GM18870 (cell line): ENCODE results near the gene ZNF778.

Source experiments
- ATAC-seq: cut with Tn5 transposase; IDR thresholded peaks from one replicate; pipeline ENCODE4 v1.9.1; 2021; ENCODE audit warnings: moderate library complexity; ENCODE audit not compliant: unreplicated experiment

Gene ZNF778

DNA sequence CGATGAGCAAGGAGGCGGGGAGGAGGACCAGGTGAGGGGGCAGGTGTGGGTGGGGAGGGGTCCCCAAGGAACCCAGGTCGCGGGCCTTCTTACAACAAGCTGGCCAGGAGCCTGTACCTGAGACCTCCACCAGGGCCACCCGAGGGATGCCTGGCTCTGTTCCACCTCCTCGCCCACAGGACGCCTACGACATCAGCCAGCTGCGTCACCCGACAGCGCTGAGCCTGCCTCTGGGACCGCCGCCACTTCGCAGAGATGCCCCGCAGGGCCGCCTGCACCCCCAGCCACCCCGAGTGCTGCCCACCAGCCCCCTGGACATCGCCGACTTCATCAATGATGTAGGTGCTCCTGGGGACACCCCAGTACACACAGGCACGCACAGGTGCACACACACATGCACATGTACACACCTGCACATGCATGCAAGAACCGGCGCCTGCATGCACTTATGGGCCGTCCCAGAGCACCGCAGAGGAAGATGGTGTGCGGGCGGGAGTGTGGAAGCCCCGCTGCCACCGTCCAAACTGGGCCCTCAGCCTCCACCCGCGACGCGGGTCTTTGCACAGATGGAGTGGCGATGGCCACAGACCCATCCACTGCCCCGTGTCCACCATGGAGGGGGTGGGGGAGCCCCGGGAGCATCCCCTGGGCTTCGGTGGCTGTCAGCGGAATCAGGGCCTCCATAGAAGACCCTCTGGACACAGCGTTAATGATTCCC, 23.8 kb upstream of the ZNF778 start:
- ATAC-seq: no peak

DNA sequence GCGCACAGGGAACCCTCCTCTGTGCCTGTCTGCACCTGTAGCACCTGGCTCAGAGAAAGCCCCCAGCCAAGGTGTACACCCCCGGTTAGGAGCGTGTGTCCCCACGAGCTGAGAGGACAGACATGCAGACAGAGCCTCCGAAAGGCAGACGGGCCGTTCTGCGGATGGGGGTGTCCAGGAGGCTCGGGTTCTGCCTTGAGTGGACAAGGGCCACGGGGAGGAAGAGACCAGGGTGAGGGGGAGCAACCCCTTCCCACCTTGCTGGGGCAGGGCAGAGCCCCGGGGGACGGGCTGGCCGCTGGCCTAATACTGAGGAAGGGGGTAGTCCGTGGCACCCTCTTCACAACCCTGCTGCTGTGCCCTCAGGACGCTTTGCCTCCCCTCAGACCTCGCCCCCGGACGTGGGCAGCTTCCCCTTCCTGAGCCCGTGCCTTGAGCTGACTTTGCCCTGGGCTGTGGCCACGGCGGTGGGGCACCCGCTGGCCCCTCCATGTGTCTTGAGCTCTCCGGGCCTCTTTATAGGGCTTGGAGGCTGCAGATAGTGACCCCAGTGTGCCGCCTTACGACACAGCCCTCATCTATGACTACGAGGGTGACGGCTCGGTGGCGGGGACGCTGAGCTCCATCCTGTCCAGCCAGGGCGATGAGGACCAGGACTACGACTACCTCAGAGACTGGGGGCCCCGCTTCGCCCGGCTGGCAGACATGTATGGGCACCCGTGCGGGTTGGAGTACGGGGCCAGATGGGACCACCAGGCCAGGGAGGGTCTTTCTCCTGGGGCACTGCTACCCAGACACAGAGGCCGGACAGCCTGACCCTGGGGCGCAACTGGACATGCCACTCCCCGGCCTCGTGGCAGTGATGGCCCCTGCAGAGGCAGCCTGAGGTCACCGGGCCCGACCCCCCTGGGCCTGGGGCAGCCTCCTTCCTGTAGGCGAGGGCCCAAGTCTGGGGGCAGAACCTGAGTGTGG, 22.9 kb upstream of the ZNF778 start:
- ATAC-seq: no peak

DNA sequence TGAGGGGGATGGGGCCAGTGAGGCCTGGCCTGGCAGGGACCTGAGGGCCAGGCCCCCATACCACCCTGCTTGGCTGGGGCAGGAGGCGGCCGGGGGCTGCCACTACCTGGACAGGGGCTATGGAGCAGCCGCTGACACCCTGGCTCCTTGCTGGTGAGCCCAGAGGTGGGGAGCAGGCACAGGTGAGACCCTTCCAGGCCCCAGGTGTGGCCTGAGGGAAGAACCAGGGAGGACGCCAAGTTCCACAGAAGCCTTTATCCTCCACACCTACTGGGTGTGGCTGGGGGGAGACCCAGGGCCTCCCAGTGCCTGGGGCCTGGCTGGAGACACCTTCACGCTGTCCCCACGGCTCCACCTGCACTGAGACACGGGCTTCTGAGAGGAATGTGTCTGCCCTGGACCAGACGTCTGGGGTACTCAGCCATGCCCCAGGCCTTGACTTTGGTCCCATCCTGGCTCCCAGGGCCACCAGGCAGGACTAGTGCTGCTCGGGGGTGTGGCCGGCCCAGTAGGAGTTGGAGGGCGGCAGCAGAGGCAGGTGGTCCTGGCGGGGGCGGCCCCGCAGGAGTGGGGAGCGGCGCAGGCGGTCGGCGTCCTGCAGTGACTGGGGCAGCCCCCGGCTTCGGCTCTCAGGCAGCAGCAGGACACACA, 21.9 kb upstream of the ZNF778 start:
- ATAC-seq: no peak

DNA sequence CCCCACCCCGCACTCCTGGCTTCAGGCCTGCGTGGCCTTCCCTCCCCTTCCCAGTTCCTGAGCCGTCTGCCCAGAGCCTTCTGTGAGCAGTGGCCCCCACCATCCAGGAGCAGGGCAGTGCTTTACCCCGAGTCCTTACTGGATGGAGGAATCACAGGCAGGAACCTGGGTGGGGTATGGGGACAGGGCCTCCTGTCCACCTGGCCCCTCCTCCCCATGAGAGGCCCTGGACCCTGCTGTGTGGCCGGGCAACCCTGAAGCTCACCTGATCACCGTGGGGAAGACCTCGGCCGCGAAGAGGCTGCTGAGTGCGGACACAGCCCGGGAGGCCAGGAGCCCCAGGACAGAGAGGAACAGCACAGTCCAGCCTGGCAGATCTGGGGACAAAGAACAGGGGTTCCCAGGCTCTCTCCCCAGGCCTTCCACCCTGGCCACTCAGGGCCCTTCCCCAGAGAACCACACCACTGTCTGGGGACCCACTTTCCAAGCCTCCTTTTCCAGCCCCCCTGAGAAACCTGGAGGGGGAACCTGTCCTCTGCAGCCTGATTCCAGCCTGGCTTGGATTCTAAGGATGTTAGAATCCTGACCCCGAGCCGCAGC, 20.4 kb upstream of the ZNF778 start:
- no peak for ATAC-seq

DNA sequence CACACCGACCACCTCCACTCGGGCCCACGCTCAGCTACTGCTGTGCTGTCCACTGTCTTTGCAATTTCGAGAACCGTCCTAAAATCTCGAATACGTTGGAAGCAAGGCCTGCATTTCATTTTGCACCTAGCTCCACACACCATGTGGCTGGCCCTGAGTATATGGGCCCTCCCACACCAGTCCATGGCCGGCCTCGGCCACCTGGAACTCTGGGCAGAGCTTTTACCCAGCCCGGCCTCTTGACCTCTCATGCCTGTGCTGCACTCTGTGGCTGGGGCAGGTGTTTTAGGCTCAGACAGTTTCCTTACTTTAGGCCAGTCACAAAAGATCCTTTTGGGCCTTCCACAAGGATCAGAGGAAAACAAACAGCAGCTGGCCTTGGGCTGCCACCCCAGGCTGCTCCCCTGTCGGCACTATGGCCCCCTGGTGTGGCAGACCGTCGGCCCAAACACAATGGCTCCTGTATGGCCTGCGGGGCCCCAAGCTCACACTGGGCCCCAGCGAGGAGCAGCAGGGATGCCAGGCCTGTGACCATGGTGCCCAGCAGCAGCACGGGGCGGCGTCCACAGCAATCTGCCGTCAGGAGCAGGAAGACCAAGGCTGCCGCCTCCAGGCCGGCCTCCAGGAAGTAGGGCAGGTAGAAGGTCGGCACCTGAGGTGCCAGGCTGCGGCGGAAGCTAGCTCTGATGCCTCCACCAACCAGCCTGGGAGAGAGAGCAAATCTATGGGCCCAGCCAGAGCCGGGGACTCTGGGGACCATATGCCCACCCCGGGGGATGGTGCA, 19.7 kb upstream of the ZNF778 start:
- ATAC-seq: no peak

DNA sequence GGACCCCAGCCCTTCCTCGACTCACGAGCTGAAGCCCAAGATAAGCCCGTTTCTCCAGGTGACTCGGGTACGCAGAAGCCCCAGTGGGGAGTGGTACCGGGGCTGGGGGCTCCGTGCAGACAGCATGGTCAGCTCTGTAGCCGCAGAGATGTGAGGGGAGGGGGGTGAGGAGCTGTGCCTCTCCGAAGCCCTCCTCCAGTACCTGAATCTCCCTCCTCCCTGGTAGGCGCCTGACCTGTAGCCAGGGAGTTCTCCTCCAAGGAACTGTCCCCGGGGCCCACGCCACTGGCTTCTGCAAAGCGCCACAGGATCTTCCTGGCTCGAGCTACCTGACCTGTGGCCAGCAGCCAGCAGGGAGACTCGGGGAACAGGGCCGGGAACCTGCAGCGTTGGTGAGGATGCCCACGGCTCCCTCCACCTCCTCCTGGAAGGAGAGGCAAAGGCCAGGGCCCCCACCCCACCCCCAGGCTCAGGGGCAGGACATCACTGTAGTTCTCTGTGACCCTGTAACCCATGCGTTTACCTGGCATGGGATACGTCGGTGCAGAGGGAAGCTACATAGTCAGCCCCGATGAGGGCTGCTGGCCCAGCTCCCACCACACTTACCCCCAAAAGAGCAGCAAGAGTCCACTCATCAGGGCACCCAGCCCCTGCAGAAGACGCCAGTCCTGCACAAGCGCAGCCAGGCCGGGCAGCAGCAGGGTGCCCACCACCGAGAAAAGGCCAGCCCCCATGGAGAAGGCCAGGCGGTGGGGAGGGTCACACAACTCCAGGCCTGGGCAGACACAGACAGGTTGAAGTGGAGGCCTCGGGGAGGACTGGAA, 18.9 kb upstream of the ZNF778 start:
- ATAC-seq: no peak

DNA sequence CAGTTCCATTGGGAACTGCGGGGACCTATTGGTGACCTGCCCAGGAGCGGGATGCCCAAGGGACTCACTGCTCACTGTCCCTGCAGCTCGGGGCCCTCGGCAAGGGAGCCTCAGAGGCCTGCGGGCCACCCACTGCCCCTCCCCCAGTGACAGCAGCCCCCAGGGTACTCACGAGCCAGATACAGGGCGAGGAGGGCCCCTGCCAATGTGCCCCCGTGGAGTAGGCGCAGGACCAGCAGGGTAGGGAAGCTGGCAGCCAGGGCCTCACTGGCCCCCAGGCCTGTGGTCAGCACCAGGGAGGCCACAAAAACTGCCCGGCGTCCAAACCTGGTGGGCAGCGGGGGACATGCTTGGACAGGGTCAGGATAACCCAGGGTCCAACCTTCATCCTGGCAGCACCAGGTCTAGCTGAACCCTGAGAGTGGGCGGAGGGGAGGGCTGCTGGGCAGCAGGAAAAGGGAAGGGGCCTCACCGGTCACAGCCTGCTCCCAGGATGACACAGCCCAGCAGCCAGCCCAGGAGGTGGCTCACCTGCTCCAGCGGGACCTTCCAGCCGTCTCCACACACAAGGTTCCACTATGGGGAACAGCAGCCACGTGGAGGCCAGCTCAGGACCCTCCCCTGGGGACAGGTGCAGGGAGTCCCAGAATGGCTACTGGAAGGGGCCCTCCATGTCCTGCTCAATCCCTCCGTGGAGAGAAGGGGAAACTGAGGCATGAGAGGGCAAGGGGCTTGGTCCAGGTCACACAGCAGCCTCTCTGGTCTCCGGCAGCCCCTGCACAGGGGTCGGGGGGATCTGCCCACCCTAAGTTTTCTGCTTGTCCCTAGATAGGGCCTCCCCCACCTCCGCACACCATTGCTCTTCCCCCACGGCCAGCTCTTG, 18.0 kb upstream of the ZNF778 start:
- ATAC-seq: no peak

DNA sequence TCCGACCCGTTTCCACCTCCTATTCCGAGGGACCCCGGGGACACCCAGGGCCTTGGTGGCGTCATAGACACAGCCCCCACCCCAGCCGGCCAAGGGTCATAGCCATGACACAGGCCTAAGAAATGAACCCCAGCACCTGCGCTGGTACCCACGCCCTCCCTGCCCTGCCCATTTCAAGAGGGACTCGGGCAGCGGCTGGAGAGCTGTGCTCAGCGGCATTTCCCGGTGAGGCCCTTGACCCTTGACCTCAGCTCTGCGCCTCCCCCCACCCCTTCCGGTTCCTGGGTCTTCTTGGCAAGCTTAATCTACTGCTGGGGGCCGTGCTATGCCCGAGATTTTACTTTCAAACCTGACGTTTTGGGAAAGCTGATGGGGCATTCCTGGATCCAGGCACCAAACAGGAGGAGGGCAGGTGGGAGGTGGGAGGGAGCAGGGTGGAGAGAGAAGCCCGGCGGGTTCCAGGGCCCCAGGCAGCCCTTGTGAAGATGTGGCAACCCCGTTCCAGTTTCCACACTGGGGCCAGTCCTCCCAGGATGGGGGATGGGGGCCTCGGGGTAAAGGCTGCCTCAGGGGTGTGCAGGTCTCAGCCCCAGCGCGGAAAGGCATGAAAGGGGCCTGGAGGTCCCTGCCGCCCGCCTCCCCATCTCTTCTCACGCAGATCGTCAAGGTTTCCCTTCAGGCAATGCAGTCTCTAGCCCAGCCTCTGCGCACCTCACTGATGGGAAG, 17.2 kb upstream of the ZNF778 start, which contains the start of gene SLC22A31:
Gene SLC22A31, minus strand, starts transcription at position 414 of the 726 bp plus-strand sequence. Its CDS starts 36 bp downstream, at position 378.
- ATAC-seq: no peak

DNA sequence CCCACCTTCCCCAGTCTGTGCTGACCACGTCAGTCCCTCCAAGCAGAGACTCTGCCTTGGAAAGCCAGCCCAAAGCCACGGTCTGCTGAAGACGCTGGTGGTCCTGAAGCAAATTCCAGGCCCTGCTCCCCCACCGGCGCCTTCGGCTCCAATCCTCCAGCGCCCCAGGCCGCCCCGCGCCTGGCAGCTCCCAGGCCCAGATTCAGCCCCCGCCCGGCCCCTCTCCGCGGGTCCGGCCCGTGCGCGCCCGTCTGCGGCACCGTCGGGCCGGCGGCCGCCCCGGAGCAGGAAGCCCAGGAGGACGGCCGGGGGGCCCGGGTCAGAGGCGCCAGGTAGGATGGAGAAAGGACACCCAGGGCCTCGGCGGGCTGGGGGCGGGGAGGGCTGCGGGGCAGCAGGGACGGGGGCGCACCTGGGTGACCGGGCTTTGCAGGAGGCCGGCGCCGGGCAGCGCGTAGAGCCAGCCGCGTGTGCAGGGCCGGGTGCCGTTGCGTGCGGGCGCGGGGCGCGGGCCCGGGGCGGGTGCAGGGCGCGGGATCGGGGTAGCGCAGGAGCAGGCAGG, 16.6 kb upstream of the ZNF778 start:
- ATAC-seq: no peak

DNA sequence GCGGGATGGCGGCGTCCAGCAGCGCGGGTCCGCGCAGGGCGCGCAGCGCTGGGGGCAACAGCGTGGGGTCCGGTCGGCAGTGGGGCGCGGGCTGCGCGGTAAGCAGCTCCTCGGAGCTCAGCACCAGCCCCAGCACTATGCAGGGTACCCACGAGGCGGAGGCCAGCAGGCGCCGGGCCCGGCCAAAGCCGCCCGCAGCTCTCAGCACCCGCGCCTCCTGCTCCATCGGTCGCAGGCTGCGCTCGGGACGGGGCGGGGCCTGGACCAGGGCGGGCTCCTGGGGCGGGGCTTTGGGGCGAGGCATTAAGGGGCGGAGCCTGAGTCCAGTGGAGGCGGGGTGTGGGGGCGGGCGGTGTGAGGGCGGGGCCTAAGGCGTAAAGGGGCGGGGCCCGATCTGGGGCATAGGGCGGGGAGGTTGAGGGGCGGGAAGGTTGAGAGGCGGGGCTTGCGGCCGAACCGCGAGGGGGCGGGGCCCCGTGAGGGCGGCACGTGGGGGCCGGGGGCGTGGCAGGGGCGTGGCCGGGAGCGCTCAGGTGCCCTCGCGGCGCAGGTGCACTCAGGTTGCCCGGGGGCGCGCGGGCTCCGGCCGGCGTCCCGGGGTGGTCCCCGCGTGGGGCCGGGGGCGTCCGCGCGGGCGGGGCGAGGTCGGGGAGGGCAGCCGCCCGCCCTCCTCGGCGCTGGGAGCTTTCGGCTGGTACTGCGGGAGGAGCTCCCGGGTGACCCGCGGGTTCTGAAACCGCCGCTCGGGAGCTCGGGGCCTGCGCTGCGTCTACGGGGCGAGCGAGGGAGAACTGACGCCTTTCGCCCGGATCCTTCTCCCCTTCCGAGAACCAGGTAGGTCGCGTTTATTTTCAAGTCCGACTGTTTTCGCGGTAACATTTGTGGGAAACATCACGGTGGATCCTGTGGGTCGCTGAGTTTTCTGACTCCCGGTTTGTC, 15.8 kb upstream of the ZNF778 start:
- no peak for ATAC-seq

DNA sequence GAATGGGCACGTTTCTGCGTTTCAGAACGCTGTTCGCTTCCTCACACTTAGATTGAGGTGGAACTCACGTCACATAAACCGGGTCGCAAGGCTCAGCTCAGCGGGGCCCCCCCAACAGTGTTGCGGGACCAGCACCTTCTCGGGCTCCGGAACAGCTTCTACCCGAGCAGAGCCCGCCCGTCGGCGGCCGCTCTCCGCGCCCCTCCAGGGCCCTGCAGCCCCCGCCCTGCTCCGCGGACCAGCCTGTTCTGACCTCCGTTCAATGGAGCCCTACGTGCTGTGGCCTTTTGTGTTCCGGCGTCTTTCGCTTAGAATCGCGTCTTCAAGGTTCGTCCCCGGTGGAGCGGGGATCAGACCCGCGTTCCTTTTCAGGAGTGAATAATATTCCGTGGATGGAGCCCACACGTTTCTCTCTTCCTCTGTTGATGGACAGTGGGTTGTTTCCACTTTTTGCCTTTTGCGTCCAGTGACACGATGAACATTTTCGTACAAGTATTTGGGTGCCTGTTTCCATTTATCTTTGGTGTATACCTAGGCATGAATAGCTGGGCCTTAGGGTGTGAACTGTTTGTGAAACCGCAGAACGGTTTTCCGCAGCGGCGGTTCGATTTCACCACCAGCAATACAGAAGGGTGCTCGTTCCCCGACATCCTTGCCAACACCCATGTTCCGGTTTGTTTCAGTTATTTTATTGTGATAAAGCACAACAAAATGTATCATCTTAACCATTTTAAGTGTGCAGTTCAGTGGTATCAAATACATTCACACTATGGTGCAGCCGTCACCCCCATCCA, 14.9 kb upstream of the ZNF778 start:
- ATAC-seq: no peak

DNA sequence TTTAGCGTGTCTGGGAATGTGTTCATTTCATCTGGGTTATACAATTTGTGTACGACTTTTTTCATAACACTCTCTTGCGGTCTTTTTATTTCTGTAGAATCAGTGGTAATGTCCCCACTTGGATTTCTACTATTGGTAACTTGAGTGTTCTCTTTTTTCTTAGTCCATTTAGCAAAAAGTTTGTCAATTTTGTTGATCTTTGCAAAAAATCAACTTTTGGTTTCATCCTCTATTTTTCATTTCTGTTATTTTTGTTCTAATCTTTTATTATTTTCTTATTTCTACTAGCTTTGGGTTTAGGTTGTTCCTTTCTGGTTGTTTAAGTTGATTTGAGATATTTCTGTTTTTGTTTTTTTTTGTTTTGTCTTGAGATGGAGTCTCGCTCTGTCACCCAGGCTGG, 9.5 kb upstream of the ZNF778 start:
- no peak for ATAC-seq

DNA sequence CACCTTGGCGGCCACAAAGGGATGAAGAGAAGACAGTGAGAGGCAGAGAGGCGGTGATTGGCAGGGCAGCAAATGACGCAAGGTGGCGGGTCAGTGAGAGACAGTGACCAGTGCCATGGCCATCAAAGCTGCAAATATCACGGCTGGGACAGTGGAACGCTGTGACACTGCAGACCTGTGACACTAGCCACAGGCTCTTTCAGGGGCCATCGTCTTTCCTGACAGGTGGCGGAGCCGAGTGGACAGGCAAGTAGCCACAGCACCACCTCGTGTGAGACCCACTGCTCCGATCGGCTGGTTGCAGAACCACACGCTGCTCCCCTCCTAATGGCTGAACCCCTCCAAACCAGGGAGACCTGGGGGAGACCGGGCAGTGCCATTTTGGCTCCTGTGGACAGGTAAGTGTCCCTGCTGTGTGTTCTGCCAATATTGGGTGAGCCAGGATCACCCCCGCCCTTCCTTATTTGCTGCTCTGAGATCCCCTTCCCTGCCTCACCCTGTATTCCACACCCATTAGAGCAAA, 7.9 kb upstream of the ZNF778 start:
- ATAC-seq: no peak

DNA sequence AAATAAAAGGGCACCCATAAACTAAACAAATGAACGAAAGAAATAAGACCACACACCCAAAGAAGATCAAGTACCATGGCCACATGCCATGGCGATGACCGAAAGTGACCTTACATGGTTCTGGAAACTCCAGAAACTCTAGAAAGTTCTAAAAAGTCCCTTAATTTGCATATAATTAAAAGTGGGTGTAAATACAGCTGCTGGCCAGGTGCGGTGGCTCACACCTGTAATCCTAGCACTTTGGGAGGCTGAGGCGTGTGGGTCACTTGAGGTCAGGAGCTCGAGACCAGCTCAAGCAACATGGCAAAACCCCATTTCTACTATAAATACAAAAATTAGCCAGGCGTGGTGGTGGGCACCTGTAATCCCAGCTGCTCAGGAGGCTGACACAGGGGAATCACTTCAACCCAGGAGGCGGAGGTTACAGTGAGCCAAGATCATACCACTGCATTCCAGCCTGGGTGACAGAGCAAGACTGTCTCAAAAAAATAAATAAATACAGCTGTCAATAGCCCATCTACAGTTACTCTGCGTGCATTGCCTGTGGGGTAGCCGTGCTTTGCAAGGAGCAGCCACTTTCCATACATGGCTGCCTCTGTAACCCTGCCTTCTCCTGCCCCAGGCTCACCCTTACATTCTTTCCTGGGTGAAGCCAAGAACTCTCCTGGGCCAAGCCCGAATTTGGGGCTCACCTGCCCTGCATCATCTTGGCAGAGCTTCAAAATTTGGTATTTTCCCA, 7.2 kb upstream of the ZNF778 start:
- no peak for ATAC-seq
